NCI-H446 treated with DMSO at 0.1 percent for 48 hours (cell line): ENCODE results near the gene VPS37D.

Experiments
- DNase-seq: peaks from one replicate; lab custom pipeline; 2025; lab: John Stamatoyannopoulos, UW

VPS37D gene

DNA sequence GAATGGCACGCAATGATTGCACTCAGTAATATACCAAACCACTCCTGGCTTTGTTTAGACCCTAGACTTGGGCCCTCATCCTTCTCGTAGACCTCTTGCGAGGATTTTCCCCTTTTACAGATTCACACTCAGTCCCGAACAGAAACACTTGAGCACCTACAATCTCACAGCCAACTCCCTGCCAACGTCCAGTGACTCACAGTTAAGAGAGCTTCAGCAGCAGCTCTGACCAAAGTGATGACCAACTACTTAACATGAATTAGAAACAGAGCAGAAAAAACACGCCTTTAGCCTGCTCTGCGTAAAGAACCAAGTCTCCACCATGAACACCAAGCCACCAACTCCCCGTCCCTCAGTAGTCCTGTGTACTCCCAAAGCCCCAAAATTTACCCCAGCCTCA lies 13.4 kb downstream of the VPS37D start:
- DNase-seq = no peak

DNA sequence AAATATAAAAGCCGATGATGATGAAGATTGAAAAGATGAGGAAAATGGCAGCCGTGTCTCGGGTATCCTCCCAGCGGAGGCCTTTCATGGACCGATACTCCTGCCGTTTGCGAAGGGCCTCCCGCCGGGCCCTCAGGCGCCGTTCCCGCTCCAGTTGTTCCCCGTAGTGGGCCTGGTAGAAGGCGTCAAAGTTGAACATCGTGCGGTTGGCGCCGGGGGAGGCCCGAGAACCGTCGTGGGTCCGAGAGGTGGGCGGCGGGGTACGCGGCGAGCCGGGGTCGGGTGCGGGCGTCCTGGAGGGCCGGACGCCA lies 15.1 kb downstream of the VPS37D start:
- no peak for DNase-seq

DNA sequence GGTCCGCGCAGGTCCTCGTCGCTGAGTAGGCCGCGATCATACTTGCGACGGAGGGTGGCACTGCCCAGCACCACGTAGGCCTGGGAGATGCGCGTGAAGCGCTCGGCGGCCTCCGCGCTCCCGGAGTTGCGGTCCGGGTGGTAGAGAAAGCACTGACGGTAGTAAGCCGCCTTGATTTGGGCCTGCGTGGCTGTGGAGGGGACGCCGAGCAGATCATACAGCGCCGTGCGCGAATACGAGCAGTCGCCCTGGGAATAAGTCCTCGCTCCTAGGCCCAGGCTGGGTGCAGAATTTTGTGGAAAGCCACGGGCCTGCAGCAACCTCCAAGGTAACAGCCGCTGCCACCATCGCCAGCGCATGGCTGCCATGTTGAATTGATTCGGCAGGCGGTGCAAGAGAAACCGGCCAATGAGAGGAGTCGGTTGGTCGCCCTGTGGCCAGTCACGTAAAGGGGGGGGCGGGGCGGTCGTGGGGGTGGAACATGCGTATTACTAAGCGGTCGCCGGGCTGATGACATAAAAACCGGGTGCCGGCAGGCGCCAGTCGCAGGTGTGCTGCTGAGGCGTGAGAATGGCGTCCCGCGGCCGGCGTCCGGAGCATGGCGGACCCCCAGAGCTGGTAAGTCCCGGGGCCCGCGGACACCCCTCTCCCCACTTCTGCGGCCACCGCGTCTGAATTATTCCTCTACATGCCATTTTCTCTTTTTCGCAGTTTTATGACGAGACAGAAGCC lies 15.6 kb downstream of the VPS37D start, which contains the start of the genes BUD23 and DNAJC30:
TSS of gene BUD23 (plus strand) at position 542 of the 732 bp plus-strand sequence. CDS start at position 571, 29 bp downstream.
TSS of gene DNAJC30 (minus strand) at position 398 of the 732 bp plus-strand sequence. CDS start at position 368, 30 bp downstream.
- DNase-seq = peak; percentile 59

DNA sequence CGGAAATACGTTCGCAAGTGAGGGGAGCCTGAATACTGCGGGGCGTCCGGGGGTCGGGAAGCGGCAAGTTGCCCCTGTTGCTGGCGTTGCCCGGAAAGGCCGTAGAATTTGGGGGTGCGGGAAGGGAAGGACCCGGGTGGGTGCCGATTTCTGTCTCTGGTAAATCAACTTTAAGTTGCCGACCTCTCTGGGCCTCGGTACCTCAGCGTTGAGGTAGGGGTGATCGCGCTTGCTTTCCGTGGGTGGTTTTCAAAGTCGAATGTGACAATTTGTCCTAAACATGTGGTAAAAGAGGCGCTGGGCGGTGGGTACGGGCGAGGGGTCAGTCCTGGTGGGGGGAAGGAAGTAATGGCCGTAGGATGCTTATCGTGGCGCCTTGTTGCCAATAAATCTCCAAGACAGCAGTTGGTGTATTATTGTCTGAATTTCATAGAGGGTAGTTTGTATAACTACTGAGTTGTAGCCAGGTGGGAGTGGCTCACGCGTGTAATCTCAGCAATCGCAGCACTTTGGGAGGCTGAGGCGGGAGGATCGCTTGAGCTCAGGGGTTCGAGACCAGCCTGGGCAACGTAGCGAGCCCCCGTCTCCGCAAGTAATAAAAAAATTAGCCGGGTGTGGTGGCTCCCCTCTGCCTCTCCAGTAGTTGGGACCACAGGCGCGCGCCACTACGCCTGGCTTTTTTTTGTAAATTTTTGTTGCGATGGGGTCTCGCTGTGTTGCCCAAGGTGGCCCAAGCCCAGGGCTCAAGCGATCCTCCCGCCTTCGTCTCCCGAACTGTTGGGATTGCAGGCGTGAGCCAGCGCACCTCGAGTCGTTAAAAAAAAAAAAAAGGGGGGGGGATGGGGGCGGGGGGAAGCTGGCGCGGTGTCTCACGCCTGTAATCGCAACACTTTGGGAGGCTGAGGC lies 16.4 kb downstream of the VPS37D start:
- no peak for DNase-seq

DNA sequence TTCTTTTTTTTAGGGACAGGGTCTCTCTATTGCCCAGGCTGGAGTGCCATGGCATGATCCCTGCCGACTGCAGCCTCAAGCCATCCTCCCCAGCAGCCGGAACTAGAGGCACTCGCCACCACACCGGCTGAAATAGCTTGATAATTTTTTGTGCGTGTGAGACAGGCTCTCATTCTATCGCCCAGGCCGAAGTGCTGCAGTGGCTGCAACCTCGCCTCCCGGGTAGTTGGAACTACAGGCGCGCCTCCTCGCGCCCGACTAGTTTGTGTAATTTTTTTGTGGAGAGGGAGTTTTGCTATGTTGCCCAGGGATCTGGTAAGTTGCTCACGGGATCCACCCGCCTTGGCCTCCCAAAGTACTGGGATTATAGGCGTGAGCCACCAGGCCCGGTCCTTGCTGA lies 17.7 kb downstream of the VPS37D start:
- DNase-seq = no peak

DNA sequence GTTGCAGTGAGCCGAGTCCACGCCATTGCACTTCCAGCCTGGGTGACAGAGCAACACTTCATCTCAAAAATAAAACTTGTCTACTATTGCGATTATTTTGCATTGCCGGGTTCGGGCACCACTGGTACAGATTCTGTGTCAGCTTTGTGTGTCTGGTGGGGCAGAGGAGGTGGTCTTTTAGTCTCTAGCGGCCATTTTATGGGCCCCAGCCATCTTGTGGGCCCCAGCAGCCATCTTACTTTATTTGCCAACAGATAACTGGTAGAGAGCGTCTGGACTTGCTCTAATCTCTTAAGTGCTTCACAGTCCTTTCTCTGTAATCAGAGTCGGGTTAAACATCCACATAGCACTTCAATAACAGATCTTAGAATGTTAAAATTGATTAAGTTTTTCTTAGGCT lies 20.7 kb downstream of the VPS37D start:
- no peak for DNase-seq

DNA sequence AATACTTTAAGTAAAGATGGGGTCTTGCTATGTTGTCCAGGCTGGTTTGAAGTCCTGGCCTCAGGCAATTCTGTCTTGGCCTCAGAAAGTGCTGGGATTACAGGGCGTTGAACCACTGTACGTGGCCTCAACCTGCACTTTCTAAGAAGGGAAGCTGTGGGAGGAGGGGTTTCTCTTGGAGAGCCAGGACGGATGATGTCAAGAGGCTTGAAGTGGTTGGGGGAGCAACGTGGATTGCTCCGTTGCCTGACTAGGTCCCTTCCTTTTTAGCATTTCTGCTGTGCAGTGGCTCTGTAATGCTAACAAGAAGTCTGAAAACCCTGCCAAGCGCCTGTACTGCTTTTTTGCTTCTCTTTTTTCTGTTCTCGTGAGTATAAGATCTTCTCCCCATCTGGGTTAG lies 23.0 kb downstream of the VPS37D start:
- no peak for DNase-seq

DNA sequence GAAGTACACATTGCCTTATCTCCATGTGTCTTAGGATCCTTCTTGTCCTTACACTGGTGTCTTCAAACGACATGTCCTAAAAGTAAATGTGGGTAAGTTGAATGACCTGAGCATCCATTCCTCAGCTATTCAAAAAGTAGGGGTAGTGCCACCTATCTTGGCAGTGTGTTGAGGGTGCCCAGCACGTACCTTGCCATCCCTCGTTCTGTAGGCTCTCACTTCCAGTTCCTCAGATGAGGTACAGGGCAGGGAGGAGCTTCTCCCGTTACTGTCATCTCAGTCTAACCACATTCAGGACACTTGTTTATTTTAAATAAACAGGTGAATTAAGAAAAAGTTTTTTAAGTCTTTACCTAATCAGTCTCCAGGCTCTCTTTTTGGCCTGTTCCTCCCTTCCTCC lies 28.7 kb downstream of the VPS37D start:
- DNase-seq = no peak

DNA sequence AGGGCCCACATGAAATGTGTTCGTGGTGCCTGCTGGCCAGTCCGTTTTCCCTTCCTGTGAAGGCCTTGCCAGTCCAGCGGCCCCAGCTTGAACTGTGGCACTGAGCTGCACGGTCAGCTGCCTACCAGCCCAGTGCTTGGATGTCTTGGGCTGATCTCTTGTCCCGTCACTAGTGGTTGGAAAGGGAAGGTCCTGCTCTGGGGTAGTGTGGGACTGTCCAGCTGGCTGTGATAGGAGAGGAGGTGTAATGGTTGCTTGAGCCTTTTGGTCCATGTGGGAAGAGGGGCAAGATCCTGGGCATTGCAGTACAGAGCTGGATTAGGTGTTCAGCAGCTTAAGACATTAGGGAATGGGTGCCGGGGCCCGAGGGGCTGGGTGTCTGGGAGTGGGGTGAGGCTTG lies 30.8 kb downstream of the VPS37D start:
- no peak for DNase-seq

DNA sequence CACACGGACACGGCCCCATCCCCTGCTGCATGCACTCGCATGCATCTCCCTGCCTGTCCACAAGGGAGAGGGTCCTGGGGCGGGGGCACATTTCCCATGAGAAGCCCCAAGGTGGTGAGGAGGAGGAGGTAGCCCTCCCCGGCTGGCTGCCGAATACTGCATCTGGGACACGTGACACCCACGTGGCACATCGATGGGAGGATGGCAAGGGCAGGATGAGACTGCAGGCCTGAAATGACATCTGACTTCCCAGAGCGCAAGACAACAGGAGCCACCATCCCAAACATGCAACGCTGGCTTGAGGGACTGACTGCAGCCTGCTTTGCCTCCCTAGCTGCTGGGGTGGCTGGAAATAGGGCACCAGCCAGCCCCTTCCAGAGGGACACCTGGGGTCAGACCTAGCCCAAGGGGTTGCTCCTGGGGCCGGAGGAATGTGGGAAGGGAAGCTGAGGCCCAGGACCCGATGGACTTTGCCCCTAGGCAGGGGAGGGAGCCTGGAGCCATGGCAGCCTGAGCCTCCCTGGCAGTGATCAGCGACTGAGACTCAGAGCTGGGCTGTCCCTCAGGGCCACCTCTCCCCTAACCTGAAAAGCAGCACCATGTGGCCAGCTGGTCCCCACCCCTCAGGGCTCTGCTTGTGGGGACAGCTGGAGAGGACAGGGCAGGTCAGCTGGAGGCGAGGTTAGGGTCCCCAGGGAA lies 31.9 kb downstream of the VPS37D start:
- no peak for DNase-seq

DNA sequence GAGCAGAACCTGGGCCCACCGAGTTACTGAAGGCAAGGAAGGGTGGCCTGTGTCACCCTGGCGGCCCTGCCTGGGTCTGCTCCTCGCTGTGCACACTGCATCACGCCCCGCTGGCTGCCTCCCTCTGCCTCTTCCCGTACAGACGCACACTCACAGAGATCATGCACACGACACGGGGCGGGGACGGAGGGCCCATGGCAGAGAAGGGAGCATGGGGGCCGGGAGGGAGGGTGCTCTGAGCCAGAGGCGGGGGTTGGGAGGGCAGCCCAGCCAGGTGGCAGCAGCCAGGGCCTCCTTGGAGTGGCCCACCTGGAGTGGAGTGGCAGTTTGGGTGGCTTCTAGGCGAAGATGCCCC lies 32.4 kb downstream of the VPS37D start:
- no peak for DNase-seq

DNA sequence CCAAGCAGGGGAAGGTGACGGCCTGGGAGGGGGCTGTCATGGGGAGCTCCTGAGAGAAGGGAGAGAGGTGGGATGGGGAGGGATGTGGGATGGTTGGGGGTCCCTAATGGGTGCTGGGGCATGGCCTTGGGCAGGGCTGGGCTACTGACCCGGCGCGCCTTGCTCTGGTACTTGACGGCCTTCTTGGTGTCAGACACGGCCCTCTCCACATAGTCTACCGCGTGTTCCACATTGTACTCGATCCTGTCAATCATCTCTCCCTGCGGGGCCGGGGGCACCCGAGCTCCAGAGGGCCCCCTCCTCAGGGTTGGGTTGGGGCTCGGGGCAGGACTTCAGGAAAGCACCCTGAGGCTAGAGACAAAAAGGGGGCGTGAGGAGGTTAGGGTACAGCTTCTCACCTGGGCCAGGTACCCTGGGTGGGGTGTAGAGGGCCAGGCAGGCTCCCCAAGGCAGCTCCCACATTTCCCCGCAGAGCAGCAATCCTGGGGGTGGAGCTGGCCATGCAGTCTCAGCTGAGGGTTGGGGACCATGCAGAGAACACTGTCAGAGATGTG lies 33.0 kb downstream of the VPS37D start:
- no peak for DNase-seq

DNA sequence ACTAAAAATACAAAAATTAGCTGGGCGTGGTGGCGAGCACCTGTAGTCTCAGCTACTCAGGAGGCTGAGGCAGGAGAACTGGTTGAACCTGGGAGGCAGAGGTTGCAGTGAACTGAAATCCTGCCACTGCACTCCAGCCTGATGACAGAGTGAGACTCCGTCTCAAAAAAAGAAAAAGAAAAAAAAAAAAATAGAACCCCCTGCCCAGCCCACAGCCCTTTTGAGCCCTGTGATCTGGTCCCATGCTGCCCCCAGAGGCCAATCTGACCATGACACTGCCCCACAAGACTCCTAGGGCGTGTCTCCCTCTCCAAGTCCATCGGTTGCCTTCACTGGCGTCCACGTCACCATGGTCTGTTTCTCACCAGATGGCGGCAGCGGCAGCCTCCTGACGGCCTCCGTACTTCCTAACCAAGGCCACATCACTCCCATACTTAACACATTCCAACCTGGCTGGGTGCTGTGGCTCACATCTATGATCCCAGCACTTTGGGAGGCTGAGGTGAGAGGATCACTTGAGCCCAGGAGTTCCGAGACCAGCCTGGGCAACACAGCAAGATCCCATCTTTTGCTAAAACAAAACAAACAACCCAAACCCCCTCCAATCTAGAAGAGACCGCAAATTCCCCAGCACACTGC lies 33.8 kb downstream of the VPS37D start:
- no peak for DNase-seq

DNA sequence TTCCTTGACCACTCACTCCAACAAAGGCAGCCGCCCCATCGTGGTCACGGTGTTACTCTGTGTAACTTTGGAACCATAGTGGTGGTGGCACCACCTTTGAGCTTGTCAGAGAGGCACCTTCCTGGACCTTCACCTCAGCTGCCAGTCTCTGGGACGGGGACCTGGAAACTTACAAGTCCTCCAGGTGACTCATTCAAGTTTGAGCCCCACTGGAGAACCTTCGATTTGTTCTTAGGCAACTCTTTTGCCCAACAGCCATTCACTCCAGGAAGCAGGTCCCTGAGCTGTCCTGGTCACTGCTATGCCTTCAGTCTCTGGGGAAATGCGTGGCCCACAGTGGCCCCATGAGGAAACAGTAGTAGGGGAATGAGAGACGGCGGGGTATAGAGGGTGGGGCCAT lies 34.6 kb downstream of the VPS37D start:
- DNase-seq = no peak

DNA sequence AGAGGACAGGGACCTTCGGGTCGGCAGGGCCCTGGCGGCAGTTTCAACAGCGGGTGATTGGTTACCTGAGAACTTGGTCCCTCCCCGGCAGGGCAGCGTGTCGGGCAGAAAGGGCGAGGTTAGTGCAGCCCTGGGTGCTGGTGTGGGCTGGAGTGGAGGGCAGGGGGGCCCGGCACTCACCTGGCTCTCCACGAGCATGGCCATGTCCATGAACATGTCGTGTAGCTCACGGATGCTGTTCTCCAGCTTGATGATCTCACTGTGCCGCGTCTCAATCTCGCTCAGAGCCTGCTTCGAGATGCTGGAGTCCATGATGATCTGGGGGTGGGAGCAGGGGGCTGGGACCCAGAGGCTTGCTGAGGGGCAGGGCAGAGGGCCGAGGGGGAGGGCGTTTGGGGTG lies 35.0 kb downstream of the VPS37D start:
- no peak for DNase-seq

DNA sequence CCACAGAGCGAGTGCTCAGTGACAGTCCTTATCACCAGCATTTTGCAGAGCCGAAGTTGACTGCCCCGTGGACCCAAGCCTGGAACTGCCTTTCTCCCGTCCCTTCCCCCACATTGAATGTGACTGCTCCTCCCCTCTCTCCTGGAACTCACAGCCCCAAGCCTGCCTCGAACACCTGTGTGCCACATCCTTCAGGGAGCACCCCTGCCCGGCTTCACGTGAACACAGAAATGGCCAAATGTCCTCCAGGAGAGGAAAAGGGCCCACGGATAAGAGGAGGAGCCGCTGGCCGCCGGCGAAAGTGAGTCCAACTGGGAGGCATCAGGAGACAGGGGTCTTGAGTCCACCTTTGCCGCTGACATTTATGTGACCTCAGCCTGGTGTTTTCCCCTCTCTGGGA lies 35.6 kb downstream of the VPS37D start:
- DNase-seq = no peak

DNA sequence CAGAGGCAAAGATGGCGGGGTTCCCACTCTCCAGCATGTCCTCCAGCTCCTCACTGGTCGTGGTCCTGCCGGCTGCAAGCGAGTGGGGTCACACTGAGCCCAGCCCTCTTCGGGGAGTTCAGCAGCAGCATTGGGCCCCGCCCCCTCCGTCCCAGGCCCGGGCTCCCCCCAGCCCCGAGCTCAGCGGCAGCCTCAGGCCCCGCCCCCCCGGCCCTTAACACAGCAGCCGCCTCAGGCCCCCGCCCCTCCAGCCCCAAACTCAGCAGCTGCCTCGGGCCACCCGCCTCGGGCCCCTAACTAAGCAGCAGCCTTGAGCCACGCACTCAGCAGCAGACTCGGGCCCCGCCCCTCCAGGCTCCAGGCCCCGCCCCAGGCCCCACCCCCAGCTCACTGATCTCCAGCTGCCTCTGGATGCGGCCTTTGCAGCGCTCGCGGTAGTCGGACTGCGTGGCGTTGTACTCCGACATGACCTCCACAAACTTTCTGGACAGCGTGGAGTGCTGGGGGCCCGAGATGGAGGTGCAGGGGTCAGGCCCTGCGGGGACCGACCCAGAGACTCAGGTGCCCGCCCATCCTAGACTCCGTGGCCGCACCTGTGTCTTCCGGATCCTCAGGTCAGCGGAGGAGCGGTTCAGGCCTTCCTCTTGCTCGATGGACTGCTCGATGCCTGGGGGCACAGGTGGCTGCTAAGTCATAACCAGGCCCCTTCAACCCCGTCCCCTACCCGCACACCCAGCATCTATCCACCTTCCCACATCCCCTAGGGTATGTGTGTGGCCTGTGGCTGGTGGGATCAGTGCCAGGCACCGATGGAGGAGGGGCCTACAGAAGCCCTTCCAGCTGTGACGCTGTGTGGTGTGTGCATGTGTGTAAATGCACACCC lies 36.4 kb downstream of the VPS37D start:
- DNase-seq = no peak

DNA sequence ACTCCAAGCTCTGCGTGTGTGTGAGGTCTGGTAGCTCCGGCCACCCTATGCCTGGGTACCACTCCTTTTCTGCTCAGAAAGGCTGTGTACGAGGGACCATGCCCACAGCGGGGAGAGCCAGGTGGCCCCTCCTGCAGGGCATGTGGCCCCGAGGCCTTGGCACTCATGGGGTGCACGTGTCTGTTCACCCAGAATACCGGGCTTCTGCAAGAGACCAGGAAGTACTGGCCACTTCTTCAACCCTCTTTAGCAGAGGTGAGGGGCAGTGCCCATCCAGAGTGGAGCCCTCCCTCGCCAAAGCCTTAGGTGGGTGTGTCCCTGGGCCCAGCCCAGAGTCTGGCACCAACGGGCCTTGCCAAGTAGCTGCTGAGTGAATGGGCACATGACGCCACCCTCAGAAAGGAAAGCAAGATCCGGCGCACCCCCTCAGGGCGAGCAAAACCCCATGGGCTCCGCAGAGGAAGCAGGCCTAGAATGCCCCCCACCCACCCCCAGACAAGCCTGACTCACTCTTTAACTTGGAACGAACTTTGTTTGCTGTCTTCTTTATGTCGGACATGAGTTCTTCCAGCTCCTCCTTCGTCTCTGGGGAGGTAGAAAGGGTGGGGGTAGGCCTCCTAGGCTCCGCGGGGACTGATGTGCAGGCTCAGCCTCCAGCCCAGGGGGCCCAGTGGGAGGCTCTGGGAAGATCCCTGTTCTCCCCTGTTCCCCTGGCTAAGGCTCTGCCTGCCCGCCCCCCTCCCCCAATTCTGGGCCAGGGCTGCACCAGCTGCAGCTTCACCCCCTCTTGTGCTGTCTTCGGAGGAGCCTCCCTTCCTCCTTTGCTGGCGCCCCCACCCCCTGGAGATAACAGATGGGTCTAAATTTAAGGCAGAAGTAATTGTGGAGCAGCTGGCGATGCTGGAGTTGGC lies 37.3 kb downstream of the VPS37D start:
- DNase-seq = peak; percentile 73

DNA sequence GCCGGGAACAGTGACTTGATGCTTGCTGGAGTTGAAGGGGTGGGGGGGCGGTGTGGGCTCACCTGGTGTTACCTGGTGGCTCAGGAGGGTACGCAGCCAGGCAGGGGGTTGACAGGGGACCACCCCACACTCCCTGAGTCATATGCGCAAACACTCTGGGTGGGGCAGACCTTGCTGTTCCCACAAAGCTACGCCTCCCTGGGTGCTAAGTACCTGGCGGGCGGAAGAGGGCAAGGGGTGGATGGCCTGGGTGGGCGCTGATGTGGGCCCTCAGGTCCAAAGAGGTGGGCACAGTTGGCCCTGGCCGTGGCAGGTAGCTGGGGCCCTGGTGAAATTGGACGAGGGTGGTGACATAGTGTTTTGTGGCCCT lies 37.9 kb downstream of the VPS37D start:
- DNase-seq = no peak
